ENCODE measurements around the gene C1QL4. TPM values are rescaled to one million over a fixed set of nuclear protein-coding genes. Genes with fewer than 3 reads are reported as not detected.

The C1QL4 gene
- total and polyA plus RNA-seq, 2 of the 8 experiments (the other 6 are each of a cell fraction or from before 2014, with no cell fraction given), result 0.28 to 0.63 TPM

GRCh38 chr12:49345051-49345824 lies 8.2 kb upstream of the C1QL4 start:
- TF ChIP-seq NRF1 (IDR thresholded peaks at IDR 0.05; ENCODE audit: low read depth, low read length) (no peak), EGR1 (IDR thresholded peaks at IDR 0.05; ENCODE audit: borderline replicate concordance, low read depth, low read length) (no peak), CTCF (IDR thresholded peaks at IDR 0.05; ENCODE audit: control extremely low read depth in 1 of 3, insufficient read depth in 1 of 3, low read depth in 1 of 3, low read length in 3 of 3) (no peak), EZH2 (IDR thresholded peaks at IDR 0.05; ENCODE audit: low read depth, low read length, severe bottlenecking) (peak; percentile 59), HDAC2 (IDR thresholded peaks at IDR 0.05; ENCODE audit: borderline replicate concordance in 1 of 2, low read depth in 2 of 2, low read length in 2 of 2) (no peak), SUZ12 (IDR thresholded peaks at IDR 0.05; ENCODE audit: low read length) (peak; percentile 2; the same call in 1 of the 2 replicates), KDM4A (IDR thresholded peaks at IDR 0.05; ENCODE audit: low read depth, low read length, severe bottlenecking) (peak; percentile 14)
- H2BK12ac ChIP-seq (ENCODE audit: low read depth, low read length), result no peak overlapping the region
- peaks cover 66 to 95% (median 91%) of the 10 kb centered on the region in 4 experiments for H3K27me3 ChIP-seq (replicated peaks in 1 of 4; ENCODE audit: control insufficient read depth in 3 of 4, extremely low read depth in 1 of 4, insufficient read depth in 3 of 4, low read length in 3 of 4)
- no peak overlapping the region for H4K5ac ChIP-seq (ENCODE audit: insufficient read length, low read depth, low read length)
- H3K79me1 ChIP-seq (ENCODE audit: low read depth, low read length), result no peaks in the 10 kb centered on the region
- H3K23ac ChIP-seq (ENCODE audit: insufficient read length), result no peak overlapping the region
- no peak for FAIRE-seq
- H3K14ac ChIP-seq (ENCODE audit: insufficient read length), result no peak overlapping the region
- ChIA-PET POLR2A (ENCODE audit: partially characterized antibody) (interaction anchor here (1.0 to 2.6 kb wide), 5 partner anchors 12 to 63 kb away, joined by 3 to 22 read pairs (median 8); partner anchors contain the start of genes PRPH and SPATS2), CTCF (ENCODE audit: partially characterized antibody) (interaction anchor here (4.3 to 26.7 kb wide), 5 partner anchors 11 to 208 kb away, joined by 25 to 538 read pairs (median 115); partner anchors contain the start of genes C1QL4 and PRPH)
- no peak overlapping the region for H4K91ac ChIP-seq (replicated peaks; ENCODE audit: insufficient read length, low read length)
- no peak overlapping the region for H2BK20ac ChIP-seq (ENCODE audit: low read length)
- no peak overlapping the region for H2BK5ac ChIP-seq (ENCODE audit: low read depth, low read length)
- WGBS, 2 experiments (ENCODE audit: extremely low coverage in 1 of 2, insufficient coverage in 1 of 2, insufficient read length in 1 of 2, insufficient replicate concordance in 2 of 2, low coverage in 1 of 2, low lambda C conversion rate in 2 of 2, missing lambda C conversion rate in 1 of 2), result 1% methylated on average over 20 of the region's 70 CpGs; no CpG with 5 or more reads in 1 of the 2 experiments
- no peak overlapping the region for H2AFZ ChIP-seq (ENCODE audit: low read length)
- peaks cover 4 to 38% (median 24%) of the 10 kb centered on the region in 4 experiments for H3K4me1 ChIP-seq (replicated peaks in 1 of 4; ENCODE audit: control insufficient read depth in 3 of 4, insufficient read depth in 4 of 4, low read length in 3 of 4)
- no peak overlapping the region for H3K18ac ChIP-seq (ENCODE audit: extremely low read depth, low read length)
- H3K56ac ChIP-seq (replicated peaks; ENCODE audit: insufficient read length, low read depth, low read length), result no peak overlapping the region
- peak overlapping the region; percentile 45 to 80 for H3K4me2 ChIP-seq (ENCODE audit: insufficient read depth in 1 of 2, low read depth in 2 of 2, low read length in 2 of 2)
- H3K4ac ChIP-seq (replicated peaks; ENCODE audit: insufficient read length, low read depth, low read length), result no peak overlapping the region
- peak overlapping the region; percentile 25 to 69 (median 40); a peak in 5 of 8 replicates for H3K4me3 ChIP-seq (ENCODE audit: extremely low read depth in 1 of 4, insufficient read depth in 2 of 4, low read depth in 3 of 4, low read length in 4 of 4)
- no peak overlapping the region for H3K9ac ChIP-seq (replicated peaks in 1 of 4; ENCODE audit: extremely low read depth in 1 of 4, low read depth in 3 of 4, low read length in 3 of 4)
- no peak overlapping the region for H3K27ac ChIP-seq (ENCODE audit: low read depth, low read length)
- H4K20me1 ChIP-seq (replicated peaks in 1 of 2; ENCODE audit: control insufficient read depth in 1 of 2, insufficient read depth in 2 of 2, low read length in 2 of 2), result peaks cover 13 to 19% of the 10 kb centered on the region in 2 experiments
- peaks cover 9% of the 10 kb centered on the region for H3K23me2 ChIP-seq (ENCODE audit: low read depth, low read length)
- no peaks in the 10 kb centered on the region; a peak in 1 of 8 replicates for H3K36me3 ChIP-seq (ENCODE audit: control insufficient read depth in 2 of 4, insufficient read depth in 4 of 4, low read length in 3 of 4)
- DNase-seq (ENCODE audit: low read depth in 1 of 2, low spot score in 2 of 2), result peak in 1 of 2 experiments; percentile 67
- H2AK5ac ChIP-seq (ENCODE audit: low read depth, low read length), result no peak overlapping the region
- no peaks in the 10 kb centered on the region for H3K79me2 ChIP-seq (ENCODE audit: control insufficient read depth in 1 of 2, insufficient read depth in 2 of 2, low read length in 2 of 2)
- no peaks in the 10 kb centered on the region for H3K9me3 ChIP-seq (ENCODE audit: insufficient read depth in 2 of 2, low read depth in 1 of 2, low read length in 1 of 2)
- no peak overlapping the region; the same call in 1 of the 2 replicates for H4K8ac ChIP-seq (ENCODE audit: extremely low read depth, insufficient read depth, low read length)
- H2BK15ac ChIP-seq (ENCODE audit: low read length), result 0 out of 2 replicates have a peak overlapping the region, but pooled peaks have one; percentile 40
- no peak overlapping the region for H2BK120ac ChIP-seq (replicated peaks; ENCODE audit: low read depth, low read length)

Data from H1 (cell line).